Measurements from ENCODE around the gene SNX32.

Gene SNX32

GRCh38 chr11:65900899-65901180 lies 67.1 kb downstream of the SNX32 start:
- Histone ChIP-seq H3K4me3 (ENCODE audit: severe bottlenecking) (no peak overlapping the region), H3K4me1 (ENCODE audit: insufficient read depth, poor library complexity, severe bottlenecking) (peaks cover 48% of the 10 kb centered on the region), H3K36me3 (ENCODE audit: low read depth) (peaks cover 31% of the 10 kb centered on the region), H3K27me3 (ENCODE audit: insufficient read depth, poor library complexity, severe bottlenecking) (no peaks in the 10 kb centered on the region), H3K9me3 (ENCODE audit: severe bottlenecking) (no peaks in the 10 kb centered on the region), H3K27ac (ENCODE audit: poor library complexity, severe bottlenecking) (peak overlapping the region; percentile 96)
- DNase-seq (ENCODE audit: low spot score) (no peak), ATAC-seq (ENCODE audit: low read depth) (no peak)
- TF ChIP-seq CTCF (IDR thresholded peaks at IDR 0.05; ENCODE audit: poor library complexity, severe bottlenecking): no peak

DNA sequence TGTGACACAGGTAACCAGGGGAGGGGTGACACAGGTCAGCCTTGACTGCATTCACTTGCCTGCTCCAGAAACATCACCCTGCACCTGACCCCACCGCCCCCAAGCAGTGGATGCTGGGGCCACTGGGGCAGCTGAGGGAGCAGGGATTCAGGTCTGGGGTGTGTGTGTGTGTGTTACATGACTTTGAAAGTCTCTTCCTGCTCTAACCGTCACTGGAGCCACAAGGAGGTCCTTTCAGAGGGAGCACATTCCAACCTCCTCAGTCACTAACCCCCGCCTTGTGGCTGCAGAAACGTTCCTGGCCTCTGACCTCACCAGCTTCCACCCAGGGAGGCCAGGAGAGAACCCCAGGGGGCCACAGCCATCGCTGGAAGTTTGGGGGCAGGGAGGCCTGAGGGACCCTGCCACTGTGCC lies 69.3 kb downstream of the SNX32 start:
- DNase-seq (ENCODE audit: low spot score) (peak; percentile 73), ATAC-seq (ENCODE audit: low read depth) (peak; percentile 37; the same call in 2 of the 3 replicates)
- H3K36me3 ChIP-seq (ENCODE audit: low read depth): peaks cover 11% of the 10 kb centered on the region
- H3K27me3 ChIP-seq (ENCODE audit: insufficient read depth, poor library complexity, severe bottlenecking): no peaks in the 10 kb centered on the region
- H3K9me3 ChIP-seq (ENCODE audit: severe bottlenecking): no peaks in the 10 kb centered on the region
- H3K4me3 ChIP-seq (ENCODE audit: severe bottlenecking): no peak overlapping the region
- TF ChIP-seq CTCF (IDR thresholded peaks at IDR 0.05; ENCODE audit: poor library complexity, severe bottlenecking): no peak
- peaks cover 36% of the 10 kb centered on the region for H3K4me1 ChIP-seq (ENCODE audit: insufficient read depth, poor library complexity, severe bottlenecking)
- H3K27ac ChIP-seq (ENCODE audit: poor library complexity, severe bottlenecking): peak overlapping the region; percentile 96
